Panc1 (cell line): ENCODE results near the gene KHDC4. TPM values are rescaled to one million over a fixed set of nuclear protein-coding genes. Genes with fewer than 3 reads are reported as not detected.

Source experiments
- ATAC-seq: fragments of 200-7000 bp; cut with Tn5 transposase; 2 replicates; pipeline ENCODE4 v1.9.1; 2020; ENCODE audit warnings: mild to moderate bottlenecking, moderate library complexity
- BruUV-seq: library from RNA; stranded (reverse); fragments of 400-500 nt; replicated peaks from 2 replicates; lab custom pipeline; 2021; lab: Mats Ljungman, UMichigan
- CTCF ChIA-PET: fragments of 300-600 bp; sonication (Branson Sonifier 250); formaldehyde crosslinking; loops from one replicate; lab custom pipeline; 2022; ENCODE audit warnings: antibody characterized with exemption; lab: Charles Lee
- POLR2A ChIA-PET: fragments of 300-600 bp; sonication (Branson Sonifier 250); formaldehyde crosslinking; loops from one replicate; lab custom pipeline; 2022; ENCODE audit warnings: antibody characterized with exemption; lab: Charles Lee
- DNase-seq: peaks from one replicate; pipeline ENCODE4 v3.0.0-alpha.2; 2010; ENCODE audit warnings: low read depth, low spot score
- H3K27ac ChIP-seq: 2 replicates; pipeline ENCODE4 v1.5.1; 2011; ENCODE audit warnings: mild to moderate bottlenecking, low read length, inconsistent platforms
- H3K27me3 ChIP-seq: fragments of 200-500 bp; sonication (Bioruptor generic); 2 replicates; pipeline ENCODE4 v1.6.0; 2014; ENCODE audit warnings: low read length, inconsistent platforms; ENCODE audit not compliant: control insufficient read depth, insufficient read depth
- H3K36me3 ChIP-seq: fragments of 200-500 bp; sonication (Bioruptor generic); 2 replicates; pipeline ENCODE4 v1.5.1; 2014; ENCODE audit warnings: inconsistent platforms, mild to moderate bottlenecking, low read length, moderate library complexity; ENCODE audit not compliant: control insufficient read depth, insufficient read depth
- H3K4me1 ChIP-seq: 2 replicates; pipeline ENCODE4 v1.5.1; 2011; ENCODE audit warnings: inconsistent platforms, mild to moderate bottlenecking, low read length, moderate library complexity; ENCODE audit not compliant: control insufficient read depth, insufficient read depth
- H3K4me3 ChIP-seq, 2 experiments: 2 replicates each; pipeline ENCODE4 v1.5.1; 2011 to 2012; ENCODE audit warnings: low read depth in 2 of 2, low read length in 2 of 2, mild to moderate bottlenecking in 2 of 2, inconsistent platforms in 1 of 2, moderate library complexity in 1 of 2
- H3K9me3 ChIP-seq: fragments of 200-500 bp; sonication (Bioruptor generic); 2 replicates; pipeline ENCODE4 v1.5.1; 2014; ENCODE audit warnings: low read depth, mild to moderate bottlenecking, inconsistent platforms, low read length, moderate library complexity; ENCODE audit not compliant: control insufficient read depth, insufficient read depth
- POLR2AphosphoS5 ChIP-seq: IDR thresholded peaks from 2 replicates; pipeline ENCODE4 v1.6.1; 2012; ENCODE audit warnings: mild to moderate bottlenecking, low read depth, low read length, moderate library complexity
- REST ChIP-seq, 2 experiments: IDR thresholded peaks; 2 replicates each; pipeline ENCODE4 v1.6.1; 2011 to 2012; ENCODE audit warnings: low read depth in 2 of 2, control low read depth in 1 of 2, low read length in 1 of 2, mild to moderate bottlenecking in 1 of 2, moderate library complexity in 1 of 2; ENCODE audit not compliant: insufficient read depth in 1 of 2
- SIN3A ChIP-seq: IDR thresholded peaks from 2 replicates; pipeline ENCODE4 v1.6.1; 2012; ENCODE audit warnings: low read depth, mild to moderate bottlenecking, low read length, moderate library complexity, borderline replicate concordance; ENCODE audit not compliant: insufficient read depth
- TCF7L2 ChIP-seq: IDR thresholded peaks from 2 replicates; pipeline ENCODE4 v1.6.1; 2011; ENCODE audit warnings: mild to moderate bottlenecking, low read depth, low read length, inconsistent platforms
- in situ Hi-C: cut with HindIII; loops from 2 replicates; pipeline ENCODE4 v1.10.0; 2016; ENCODE audit warnings: low sequenced_read_pairs, low pct_unique_long_range_greater_than_20kb
- intact Hi-C: fragments of 100-400 bp; cut with micrococcal nuclease; formaldehyde crosslinking; loops from one replicate; pipeline ENCODE4 v1.10.0; 2022; ENCODE audit not compliant: unreplicated experiment
- total RNA-seq: library from RNA; stranded (reverse); gene quantifications from one replicate; pipeline ENCODE4 v1.2.1, GENCODE V29; 2021; ENCODE audit not compliant: unreplicated experiment
- TF ChIP-seq, protein P1 (sequence below): fragments of 450-650 bp; IDR thresholded peaks from 2 replicates; pipeline ENCODE4 v1.5.1; 2017; ENCODE audit warnings: mild to moderate bottlenecking

KHDC4 gene
- total RNA-seq, 1 experiment from 2014 or later: 80.4 TPM

- no peaks in the 10 kb centered on the region for H3K9me3 ChIP-seq
- DNase-seq: no peak
- intact Hi-C loops: no loop called here
- H3K4me1 ChIP-seq: peaks cover 67% of the 10 kb centered on the region
- TF ChIP-seq SIN3A (no peak), REST (IDR thresholded peaks at IDR 0.05; ENCODE audit: insufficient read depth in 1 of 2, low read depth in 2 of 2, low read length in 1 of 2) (no peak), TCF7L2 (no peak), POLR2AphosphoS5 (no peak)
- TF ChIP-seq, protein P1, sequence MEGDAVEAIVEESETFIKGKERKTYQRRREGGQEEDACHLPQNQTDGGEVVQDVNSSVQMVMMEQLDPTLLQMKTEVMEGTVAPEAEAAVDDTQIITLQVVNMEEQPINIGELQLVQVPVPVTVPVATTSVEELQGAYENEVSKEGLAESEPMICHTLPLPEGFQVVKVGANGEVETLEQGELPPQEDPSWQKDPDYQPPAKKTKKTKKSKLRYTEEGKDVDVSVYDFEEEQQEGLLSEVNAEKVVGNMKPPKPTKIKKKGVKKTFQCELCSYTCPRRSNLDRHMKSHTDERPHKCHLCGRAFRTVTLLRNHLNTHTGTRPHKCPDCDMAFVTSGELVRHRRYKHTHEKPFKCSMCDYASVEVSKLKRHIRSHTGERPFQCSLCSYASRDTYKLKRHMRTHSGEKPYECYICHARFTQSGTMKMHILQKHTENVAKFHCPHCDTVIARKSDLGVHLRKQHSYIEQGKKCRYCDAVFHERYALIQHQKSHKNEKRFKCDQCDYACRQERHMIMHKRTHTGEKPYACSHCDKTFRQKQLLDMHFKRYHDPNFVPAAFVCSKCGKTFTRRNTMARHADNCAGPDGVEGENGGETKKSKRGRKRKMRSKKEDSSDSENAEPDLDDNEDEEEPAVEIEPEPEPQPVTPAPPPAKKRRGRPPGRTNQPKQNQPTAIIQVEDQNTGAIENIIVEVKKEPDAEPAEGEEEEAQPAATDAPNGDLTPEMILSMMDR: no peak
- ChIA-PET POLR2A (interaction anchor here (0.5 to 0.6 kb wide), 2 partner anchors 52 to 201 kb away, joined by 3 to 4 read pairs; no protein-coding TSS in a partner anchor), CTCF (interaction anchor here (0.6 to 1.5 kb wide), 3 partner anchors 13 to 38 kb away, joined by 3 to 4 read pairs (median 3); no protein-coding TSS in a partner anchor)
- in situ Hi-C loops: no loop called here
- peak overlapping the region; percentile 82 to 89 for H3K4me3 ChIP-seq
- ATAC-seq: no peak
- H3K27ac ChIP-seq: peak overlapping the region; percentile 99
- no TSS peak for BruUV-seq
- peaks cover 2% of the 10 kb centered on the region; the same call in 1 of the 2 replicates for H3K36me3 ChIP-seq
- H3K27me3 ChIP-seq: no peaks in the 10 kb centered on the region
Observed at GRCh38 chr1:155975375-155976061, 41.3 kb upstream of the KHDC4 start.

GRCh38 chr1:155974208-155975115 is 40.2 kb upstream of the KHDC4 start:
- ATAC-seq (no peak), DNase-seq (no peak)
- CTCF ChIA-PET: interaction anchor here (1.5 kb wide), 1 partner anchor 37 kb away, joined by 3 read pairs; no protein-coding TSS in a partner anchor
- in situ Hi-C loops (no loop called here), intact Hi-C loops (no loop called here)
- TF ChIP-seq SIN3A (0 out of 2 replicates have a peak, but pooled peaks have one; percentile 21), TCF7L2 (no peak)
- no peaks in the 10 kb centered on the region for H3K27me3 ChIP-seq
- peaks cover 2% of the 10 kb centered on the region; the same call in 1 of the 2 replicates for H3K36me3 ChIP-seq
- H3K27ac ChIP-seq: peak overlapping the region; percentile 99
- H3K9me3 ChIP-seq: no peaks in the 10 kb centered on the region
- POLR2A ChIA-PET: interaction anchor here (0.5 to 0.6 kb wide), 2 partner anchors 53 to 202 kb away, joined by 3 to 4 read pairs; no protein-coding TSS in a partner anchor
- BruUV-seq: no TSS peak
- peaks cover 67% of the 10 kb centered on the region for H3K4me1 ChIP-seq
- peak overlapping the region; percentile 82 to 89; a peak in 3 of 4 replicates for H3K4me3 ChIP-seq
